Measurements from ENCODE around the gene MGAT3. TPM values are rescaled to one million over a fixed set of nuclear protein-coding genes. Genes with fewer than 3 reads are reported as not detected.
A peak's percentile ranks its signal among the peaks of the same experiment; 100 is the strongest.

The MGAT3 gene
- total RNA-seq, 1 experiment from 2014 or later, result 0.57 TPM

GRCh38 chr22:39528080-39528661 lies 71.4 kb downstream of the MGAT3 start:
- CTCF ChIA-PET, result interaction anchor here (0.9 to 1.5 kb wide), 2 partner anchors 32 to 92 kb away, joined by 4 to 13 read pairs; no protein-coding TSS in a partner anchor
- no peak overlapping the region for H3K4me3 ChIP-seq (ENCODE audit: low read depth in 2 of 2, low read length in 2 of 2)
- no peaks in the 10 kb centered on the region for H3K27me3 ChIP-seq (ENCODE audit: control insufficient read depth, insufficient read depth, low read length)
- H3K9me3 ChIP-seq (ENCODE audit: control insufficient read depth, insufficient read depth, low read depth, low read length), result no peaks in the 10 kb centered on the region
- no peak for DNase-seq (ENCODE audit: low read depth, low spot score)
- TF ChIP-seq TCF7L2 (IDR thresholded peaks at IDR 0.05; ENCODE audit: low read depth, low read length) (no peak), SIN3A (IDR thresholded peaks at IDR 0.05; ENCODE audit: borderline replicate concordance, insufficient read depth, low read depth, low read length) (no peak), POLR2AphosphoS5 (IDR thresholded peaks at IDR 0.05; ENCODE audit: low read depth, low read length) (no peak)
- TF ChIP-seq, protein P1, sequence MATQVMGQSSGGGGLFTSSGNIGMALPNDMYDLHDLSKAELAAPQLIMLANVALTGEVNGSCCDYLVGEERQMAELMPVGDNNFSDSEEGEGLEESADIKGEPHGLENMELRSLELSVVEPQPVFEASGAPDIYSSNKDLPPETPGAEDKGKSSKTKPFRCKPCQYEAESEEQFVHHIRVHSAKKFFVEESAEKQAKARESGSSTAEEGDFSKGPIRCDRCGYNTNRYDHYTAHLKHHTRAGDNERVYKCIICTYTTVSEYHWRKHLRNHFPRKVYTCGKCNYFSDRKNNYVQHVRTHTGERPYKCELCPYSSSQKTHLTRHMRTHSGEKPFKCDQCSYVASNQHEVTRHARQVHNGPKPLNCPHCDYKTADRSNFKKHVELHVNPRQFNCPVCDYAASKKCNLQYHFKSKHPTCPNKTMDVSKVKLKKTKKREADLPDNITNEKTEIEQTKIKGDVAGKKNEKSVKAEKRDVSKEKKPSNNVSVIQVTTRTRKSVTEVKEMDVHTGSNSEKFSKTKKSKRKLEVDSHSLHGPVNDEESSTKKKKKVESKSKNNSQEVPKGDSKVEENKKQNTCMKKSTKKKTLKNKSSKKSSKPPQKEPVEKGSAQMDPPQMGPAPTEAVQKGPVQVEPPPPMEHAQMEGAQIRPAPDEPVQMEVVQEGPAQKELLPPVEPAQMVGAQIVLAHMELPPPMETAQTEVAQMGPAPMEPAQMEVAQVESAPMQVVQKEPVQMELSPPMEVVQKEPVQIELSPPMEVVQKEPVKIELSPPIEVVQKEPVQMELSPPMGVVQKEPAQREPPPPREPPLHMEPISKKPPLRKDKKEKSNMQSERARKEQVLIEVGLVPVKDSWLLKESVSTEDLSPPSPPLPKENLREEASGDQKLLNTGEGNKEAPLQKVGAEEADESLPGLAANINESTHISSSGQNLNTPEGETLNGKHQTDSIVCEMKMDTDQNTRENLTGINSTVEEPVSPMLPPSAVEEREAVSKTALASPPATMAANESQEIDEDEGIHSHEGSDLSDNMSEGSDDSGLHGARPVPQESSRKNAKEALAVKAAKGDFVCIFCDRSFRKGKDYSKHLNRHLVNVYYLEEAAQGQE (IDR thresholded peaks at IDR 0.05; ENCODE audit: insufficient read depth in 1 of 2, low read depth in 2 of 2, low read length in 1 of 2), result no peak
- TF ChIP-seq, protein P2, sequence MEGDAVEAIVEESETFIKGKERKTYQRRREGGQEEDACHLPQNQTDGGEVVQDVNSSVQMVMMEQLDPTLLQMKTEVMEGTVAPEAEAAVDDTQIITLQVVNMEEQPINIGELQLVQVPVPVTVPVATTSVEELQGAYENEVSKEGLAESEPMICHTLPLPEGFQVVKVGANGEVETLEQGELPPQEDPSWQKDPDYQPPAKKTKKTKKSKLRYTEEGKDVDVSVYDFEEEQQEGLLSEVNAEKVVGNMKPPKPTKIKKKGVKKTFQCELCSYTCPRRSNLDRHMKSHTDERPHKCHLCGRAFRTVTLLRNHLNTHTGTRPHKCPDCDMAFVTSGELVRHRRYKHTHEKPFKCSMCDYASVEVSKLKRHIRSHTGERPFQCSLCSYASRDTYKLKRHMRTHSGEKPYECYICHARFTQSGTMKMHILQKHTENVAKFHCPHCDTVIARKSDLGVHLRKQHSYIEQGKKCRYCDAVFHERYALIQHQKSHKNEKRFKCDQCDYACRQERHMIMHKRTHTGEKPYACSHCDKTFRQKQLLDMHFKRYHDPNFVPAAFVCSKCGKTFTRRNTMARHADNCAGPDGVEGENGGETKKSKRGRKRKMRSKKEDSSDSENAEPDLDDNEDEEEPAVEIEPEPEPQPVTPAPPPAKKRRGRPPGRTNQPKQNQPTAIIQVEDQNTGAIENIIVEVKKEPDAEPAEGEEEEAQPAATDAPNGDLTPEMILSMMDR (IDR thresholded peaks at IDR 0.05), result no peak
- peaks cover 44% of the 10 kb centered on the region for H3K4me1 ChIP-seq (ENCODE audit: control insufficient read depth, insufficient read depth, low read length)
- POLR2A ChIA-PET, result interaction anchor here (1.4 kb wide), 1 partner anchor 8 kb away, joined by 8 read pairs; the partner anchor contains the start of gene ATF4
- intact Hi-C loops (cut with micrococcal nuclease; ENCODE audit: unreplicated experiment), result no loop called here
- no TSS peak for BruUV-seq (replicated peaks)
- no peak for ATAC-seq
- peaks cover 4% of the 10 kb centered on the region; the same call in 1 of the 2 replicates for H3K36me3 ChIP-seq (ENCODE audit: control insufficient read depth, insufficient read depth, low read length)
- H3K27ac ChIP-seq (ENCODE audit: low read length), result peak overlapping the region; percentile 48; the same call in 1 of the 2 replicates
- in situ Hi-C loops (cut with HindIII; ENCODE audit: low pct_unique_long_range_greater_than_20kb, low sequenced_read_pairs), result no loop called here

DNA sequence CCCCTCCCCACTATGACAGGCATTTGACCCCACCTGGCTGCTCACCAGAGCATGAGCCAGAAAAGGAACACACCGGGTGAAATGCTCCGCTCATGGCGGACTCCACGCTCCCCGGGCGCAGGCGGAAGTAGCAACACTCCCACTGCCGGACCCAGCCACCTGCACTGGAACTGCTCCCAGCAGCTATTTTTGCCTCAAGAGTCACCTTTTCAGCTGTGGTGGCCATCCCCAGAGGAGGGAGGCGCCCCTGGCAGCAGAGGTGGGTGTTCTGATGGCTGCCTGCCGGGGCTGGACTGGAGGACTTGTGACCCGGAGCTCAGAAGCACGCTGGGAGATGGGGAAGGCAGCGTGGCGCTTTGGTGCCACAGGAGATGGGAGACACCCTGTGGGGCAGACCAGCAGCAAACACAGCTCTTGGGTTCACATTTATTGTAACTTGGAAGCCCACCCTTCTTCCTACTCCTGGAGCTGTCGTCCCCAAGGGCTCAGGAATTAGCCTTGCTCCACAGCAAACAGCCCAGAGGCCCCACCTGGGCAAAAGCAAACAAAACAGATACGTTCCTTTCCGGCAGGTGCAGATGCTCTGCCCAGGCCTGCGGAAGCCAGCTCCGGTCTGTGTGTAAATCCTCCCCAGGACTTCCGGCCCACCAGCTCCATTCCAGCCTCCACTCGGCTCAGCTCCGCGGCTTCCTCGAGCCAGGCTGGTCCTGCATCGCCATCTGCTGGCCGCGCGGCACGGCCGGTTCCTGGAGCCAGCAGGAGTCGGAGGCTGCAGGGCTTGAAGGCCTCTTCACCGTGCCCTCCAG lies 72.1 kb downstream of the MGAT3 start:
- TF ChIP-seq POLR2AphosphoS5 (IDR thresholded peaks at IDR 0.05; ENCODE audit: low read depth, low read length) (peak; percentile 49; the same call in 1 of the 2 replicates), TCF7L2 (IDR thresholded peaks at IDR 0.05; ENCODE audit: low read depth, low read length) (no peak), SIN3A (IDR thresholded peaks at IDR 0.05; ENCODE audit: borderline replicate concordance, insufficient read depth, low read depth, low read length) (peak; percentile 58; the same call in 1 of the 2 replicates)
- TF ChIP-seq, protein P1 (IDR thresholded peaks at IDR 0.05; ENCODE audit: insufficient read depth in 1 of 2, low read depth in 2 of 2, low read length in 1 of 2), result no peak
- TF ChIP-seq, protein P2 (IDR thresholded peaks at IDR 0.05), result peak; percentile 95
- Histone ChIP-seq H3K9me3 (ENCODE audit: control insufficient read depth, insufficient read depth, low read depth, low read length) (no peaks in the 10 kb centered on the region), H3K27ac (ENCODE audit: low read length) (peak overlapping the region; percentile 48), H3K36me3 (ENCODE audit: control insufficient read depth, insufficient read depth, low read length) (peaks cover 4% of the 10 kb centered on the region; the same call in 1 of the 2 replicates), H3K4me1 (ENCODE audit: control insufficient read depth, insufficient read depth, low read length) (peaks cover 49% of the 10 kb centered on the region), H3K4me3 (ENCODE audit: low read depth in 2 of 2, low read length in 2 of 2) (peak overlapping the region in 1 of 2 experiments; percentile 34; a peak in 2 of 4 replicates), H3K27me3 (ENCODE audit: control insufficient read depth, insufficient read depth, low read length) (no peaks in the 10 kb centered on the region)
- ChIA-PET CTCF (interaction anchor here (0.6 to 1.5 kb wide), 7 partner anchors 27 to 186 kb away, joined by 3 to 13 read pairs (median 4); partner anchors contain the start of genes MIEF1 and TAB1), POLR2A (interaction anchor here (1.4 kb wide), 1 partner anchor 9 kb away, joined by 8 read pairs; the partner anchor contains the start of gene ATF4)
- no peak for DNase-seq (ENCODE audit: low read depth, low spot score)
- in situ Hi-C loops (cut with HindIII; ENCODE audit: low pct_unique_long_range_greater_than_20kb, low sequenced_read_pairs), result no loop called here
- BruUV-seq (replicated peaks), result no TSS peak
- intact Hi-C loops (cut with micrococcal nuclease; ENCODE audit: unreplicated experiment), result no loop called here
- peak; percentile 57 for ATAC-seq
